Measurements from ENCODE around the gene DDX6. TPM values are rescaled to one million over a fixed set of nuclear protein-coding genes. Genes with fewer than 3 reads are reported as not detected.

The DDX6 gene
- total and polyA plus RNA-seq, 9 of the 15 experiments (the other 6 are each of a cell fraction or from before 2014, with no cell fraction given): 10.0 to 102 (median 58.2) TPM

DNA sequence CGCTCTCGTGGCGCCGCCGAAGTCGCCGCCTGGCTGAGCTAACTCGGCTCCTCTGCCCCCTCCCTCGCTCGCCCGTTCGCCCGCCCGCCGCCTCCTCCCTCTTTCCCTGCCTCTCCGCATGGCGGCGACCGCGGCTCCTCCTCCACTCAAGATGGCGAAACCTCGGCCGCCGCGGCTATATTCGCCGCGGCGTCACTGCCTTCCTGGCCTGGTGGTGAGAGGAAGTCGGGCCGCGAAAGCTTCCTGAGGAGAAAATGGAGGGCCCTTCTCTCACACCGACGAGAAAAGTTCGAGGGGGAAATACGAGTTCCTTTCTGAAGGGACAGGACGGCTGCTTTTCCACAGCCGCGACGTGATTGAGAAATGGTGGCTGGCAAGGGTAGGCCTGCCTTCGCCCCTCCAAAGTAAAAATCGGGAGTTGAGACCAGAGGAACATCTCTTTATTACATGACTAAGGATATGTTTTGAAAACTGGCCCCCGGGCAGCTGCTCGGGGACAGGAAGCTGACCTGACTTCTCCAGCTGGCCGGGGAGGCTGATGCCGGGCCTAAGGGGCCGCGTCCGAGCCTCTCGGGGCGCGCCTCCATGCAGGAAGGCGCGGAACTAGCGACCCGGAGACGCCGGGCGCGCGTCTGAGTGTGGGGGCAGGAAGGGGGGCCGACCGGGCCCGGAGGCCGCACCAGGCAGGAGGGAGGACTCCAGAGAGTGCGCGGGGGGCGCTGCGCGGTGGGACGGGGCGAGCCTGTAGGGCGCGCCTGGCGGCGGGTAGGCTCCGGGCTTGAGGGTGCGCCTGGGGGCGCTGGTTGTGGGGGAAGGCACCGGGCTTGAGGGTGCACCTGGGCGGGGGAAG lies at the start of gene DDX6 (continued):
- TF ChIP-seq STAG1 (CRISPR knock-in tag; IDR thresholded peaks at IDR 0.05; ENCODE audit: borderline replicate concordance) (0 out of 2 replicates have a peak, but pooled peaks have one; percentile 34), SRF (CRISPR knock-in tag; IDR thresholded peaks at IDR 0.05) (peak in 1 of 2 experiments; percentile 67; a peak in 1 of 4 replicates), ZNF224 (CRISPR knock-in tag; IDR thresholded peaks at IDR 0.05) (no peak), RBM39 (optimal IDR thresholded peaks at IDR 0.05; ENCODE audit: low read depth, low read length) (no peak), MAFG (tag; conservative IDR thresholded peaks at IDR 0.05) (no peak), ZNF347 (CRISPR knock-in tag; IDR thresholded peaks at IDR 0.05; ENCODE audit: low read depth) (no peak), SREBF1 (IDR thresholded peaks at IDR 0.05; ENCODE audit: borderline replicate concordance, low read depth, low read length) (0 out of 2 replicates have a peak, but pooled peaks have one; percentile 9), ZNF589 (CRISPR knock-in tag; IDR thresholded peaks at IDR 0.05; ENCODE audit: low read depth) (no peak; the same call in 1 of the 2 replicates)
- TF ChIP-seq, protein P1, sequence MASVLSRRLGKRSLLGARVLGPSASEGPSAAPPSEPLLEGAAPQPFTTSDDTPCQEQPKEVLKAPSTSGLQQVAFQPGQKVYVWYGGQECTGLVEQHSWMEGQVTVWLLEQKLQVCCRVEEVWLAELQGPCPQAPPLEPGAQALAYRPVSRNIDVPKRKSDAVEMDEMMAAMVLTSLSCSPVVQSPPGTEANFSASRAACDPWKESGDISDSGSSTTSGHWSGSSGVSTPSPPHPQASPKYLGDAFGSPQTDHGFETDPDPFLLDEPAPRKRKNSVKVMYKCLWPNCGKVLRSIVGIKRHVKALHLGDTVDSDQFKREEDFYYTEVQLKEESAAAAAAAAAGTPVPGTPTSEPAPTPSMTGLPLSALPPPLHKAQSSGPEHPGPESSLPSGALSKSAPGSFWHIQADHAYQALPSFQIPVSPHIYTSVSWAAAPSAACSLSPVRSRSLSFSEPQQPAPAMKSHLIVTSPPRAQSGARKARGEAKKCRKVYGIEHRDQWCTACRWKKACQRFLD (CRISPR knock-in tag; IDR thresholded peaks at IDR 0.05): no peak
- TF ChIP-seq, protein P2, sequence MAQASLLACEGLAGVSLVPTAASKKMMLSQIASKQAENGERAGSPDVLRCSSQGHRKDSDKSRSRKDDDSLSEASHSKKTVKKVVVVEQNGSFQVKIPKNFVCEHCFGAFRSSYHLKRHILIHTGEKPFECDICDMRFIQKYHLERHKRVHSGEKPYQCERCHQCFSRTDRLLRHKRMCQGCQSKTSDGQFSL (CRISPR knock-in tag; IDR thresholded peaks at IDR 0.05): peak; percentile 38; the same call in 1 of the 2 replicates
- TF ChIP-seq, protein P2 (tag; IDR thresholded peaks at IDR 0.05): no peak
- TF ChIP-seq, protein P3, sequence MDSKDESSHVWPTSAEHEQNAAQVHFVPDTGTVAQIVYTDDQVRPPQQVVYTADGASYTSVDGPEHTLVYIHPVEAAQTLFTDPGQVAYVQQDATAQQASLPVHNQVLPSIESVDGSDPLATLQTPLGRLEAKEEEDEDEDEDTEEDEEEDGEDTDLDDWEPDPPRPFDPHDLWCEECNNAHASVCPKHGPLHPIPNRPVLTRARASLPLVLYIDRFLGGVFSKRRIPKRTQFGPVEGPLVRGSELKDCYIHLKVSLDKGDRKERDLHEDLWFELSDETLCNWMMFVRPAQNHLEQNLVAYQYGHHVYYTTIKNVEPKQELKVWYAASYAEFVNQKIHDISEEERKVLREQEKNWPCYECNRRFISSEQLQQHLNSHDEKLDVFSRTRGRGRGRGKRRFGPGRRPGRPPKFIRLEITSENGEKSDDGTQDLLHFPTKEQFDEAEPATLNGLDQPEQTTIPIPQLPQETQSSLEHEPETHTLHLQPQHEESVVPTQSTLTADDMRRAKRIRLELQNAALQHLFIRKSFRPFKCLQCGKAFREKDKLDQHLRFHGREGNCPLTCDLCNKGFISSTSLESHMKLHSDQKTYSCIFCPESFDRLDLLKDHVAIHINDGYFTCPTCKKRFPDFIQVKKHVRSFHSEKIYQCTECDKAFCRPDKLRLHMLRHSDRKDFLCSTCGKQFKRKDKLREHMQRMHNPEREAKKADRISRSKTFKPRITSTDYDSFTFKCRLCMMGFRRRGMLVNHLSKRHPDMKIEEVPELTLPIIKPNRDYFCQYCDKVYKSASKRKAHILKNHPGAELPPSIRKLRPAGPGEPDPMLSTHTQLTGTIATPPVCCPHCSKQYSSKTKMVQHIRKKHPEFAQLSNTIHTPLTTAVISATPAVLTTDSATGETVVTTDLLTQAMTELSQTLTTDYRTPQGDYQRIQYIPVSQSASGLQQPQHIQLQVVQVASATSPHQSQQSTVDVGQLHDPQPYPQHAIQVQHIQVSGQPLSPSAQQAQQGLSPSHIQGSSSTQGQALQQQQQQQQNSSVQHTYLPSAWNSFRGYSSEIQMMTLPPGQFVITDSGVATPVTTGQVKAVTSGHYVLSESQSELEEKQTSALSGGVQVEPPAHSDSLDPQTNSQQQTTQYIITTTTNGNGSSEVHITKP (IDR thresholded peaks at IDR 0.05; ENCODE audit: partially characterized antibody): peak; percentile 27
- TF ChIP-seq, protein P4, sequence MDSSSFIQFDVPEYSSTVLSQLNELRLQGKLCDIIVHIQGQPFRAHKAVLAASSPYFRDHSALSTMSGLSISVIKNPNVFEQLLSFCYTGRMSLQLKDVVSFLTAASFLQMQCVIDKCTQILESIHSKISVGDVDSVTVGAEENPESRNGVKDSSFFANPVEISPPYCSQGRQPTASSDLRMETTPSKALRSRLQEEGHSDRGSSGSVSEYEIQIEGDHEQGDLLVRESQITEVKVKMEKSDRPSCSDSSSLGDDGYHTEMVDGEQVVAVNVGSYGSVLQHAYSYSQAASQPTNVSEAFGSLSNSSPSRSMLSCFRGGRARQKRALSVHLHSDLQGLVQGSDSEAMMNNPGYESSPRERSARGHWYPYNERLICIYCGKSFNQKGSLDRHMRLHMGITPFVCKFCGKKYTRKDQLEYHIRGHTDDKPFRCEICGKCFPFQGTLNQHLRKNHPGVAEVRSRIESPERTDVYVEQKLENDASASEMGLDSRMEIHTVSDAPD (CRISPR knock-in tag; IDR thresholded peaks at IDR 0.05): no peak
- TF ChIP-seq, protein P5, sequence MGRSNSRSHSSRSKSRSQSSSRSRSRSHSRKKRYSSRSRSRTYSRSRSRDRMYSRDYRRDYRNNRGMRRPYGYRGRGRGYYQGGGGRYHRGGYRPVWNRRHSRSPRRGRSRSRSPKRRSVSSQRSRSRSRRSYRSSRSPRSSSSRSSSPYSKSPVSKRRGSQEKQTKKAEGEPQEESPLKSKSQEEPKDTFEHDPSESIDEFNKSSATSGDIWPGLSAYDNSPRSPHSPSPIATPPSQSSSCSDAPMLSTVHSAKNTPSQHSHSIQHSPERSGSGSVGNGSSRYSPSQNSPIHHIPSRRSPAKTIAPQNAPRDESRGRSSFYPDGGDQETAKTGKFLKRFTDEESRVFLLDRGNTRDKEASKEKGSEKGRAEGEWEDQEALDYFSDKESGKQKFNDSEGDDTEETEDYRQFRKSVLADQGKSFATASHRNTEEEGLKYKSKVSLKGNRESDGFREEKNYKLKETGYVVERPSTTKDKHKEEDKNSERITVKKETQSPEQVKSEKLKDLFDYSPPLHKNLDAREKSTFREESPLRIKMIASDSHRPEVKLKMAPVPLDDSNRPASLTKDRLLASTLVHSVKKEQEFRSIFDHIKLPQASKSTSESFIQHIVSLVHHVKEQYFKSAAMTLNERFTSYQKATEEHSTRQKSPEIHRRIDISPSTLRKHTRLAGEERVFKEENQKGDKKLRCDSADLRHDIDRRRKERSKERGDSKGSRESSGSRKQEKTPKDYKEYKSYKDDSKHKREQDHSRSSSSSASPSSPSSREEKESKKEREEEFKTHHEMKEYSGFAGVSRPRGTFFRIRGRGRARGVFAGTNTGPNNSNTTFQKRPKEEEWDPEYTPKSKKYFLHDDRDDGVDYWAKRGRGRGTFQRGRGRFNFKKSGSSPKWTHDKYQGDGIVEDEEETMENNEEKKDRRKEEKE (IDR thresholded peaks at IDR 0.05; ENCODE audit: borderline replicate concordance in 1 of 2, control insufficient read depth in 1 of 2, low read depth in 2 of 2, low read length in 1 of 2): no peak

All from K562 (cell line).